ENCODE results near the gene A3GALT2. TPM values are rescaled to one million over a fixed set of nuclear protein-coding genes. Genes with fewer than 3 reads are reported as not detected.

The A3GALT2 gene
- total RNA-seq, 2 experiments from 2014 or later, result not detected

DNA sequence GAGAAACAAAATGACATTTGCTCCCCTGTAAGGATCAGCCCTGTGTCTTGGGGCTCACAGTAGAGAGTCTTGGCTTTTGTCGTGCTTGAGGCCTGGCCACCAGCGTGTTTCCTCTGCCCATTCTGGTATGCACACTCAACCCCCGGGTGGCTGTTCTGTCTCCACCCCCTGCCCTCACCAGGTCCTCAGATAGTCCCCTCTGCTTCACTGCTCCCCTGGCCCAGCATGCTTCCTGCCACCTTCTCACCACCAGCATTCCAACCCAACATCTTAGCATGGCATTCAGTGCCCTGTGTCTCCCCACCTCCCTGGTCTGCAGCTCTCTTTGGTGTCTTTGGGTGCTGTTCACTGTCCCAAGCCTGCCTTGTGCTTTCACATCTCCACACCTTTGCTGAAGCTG is 48.4 kb downstream of the A3GALT2 start:
- no peaks in the 10 kb centered on the region for H3K36me3 Mint-ChIP-seq (ENCODE audit: low read depth)
- H3K27ac Mint-ChIP-seq, result peak overlapping the region; percentile 2
- H3K27me3 Mint-ChIP-seq, result no peaks in the 10 kb centered on the region
- CTCF ChIA-PET, result interaction anchor here (0.9 to 3.2 kb wide), 2 partner anchors 23 to 183 kb away, joined by 3 to 17 read pairs; no protein-coding TSS in a partner anchor
- H3K4me3 Mint-ChIP-seq, result no peak overlapping the region
- POLR2A ChIA-PET, result no interaction called here
- TF ChIP-seq, protein P1, sequence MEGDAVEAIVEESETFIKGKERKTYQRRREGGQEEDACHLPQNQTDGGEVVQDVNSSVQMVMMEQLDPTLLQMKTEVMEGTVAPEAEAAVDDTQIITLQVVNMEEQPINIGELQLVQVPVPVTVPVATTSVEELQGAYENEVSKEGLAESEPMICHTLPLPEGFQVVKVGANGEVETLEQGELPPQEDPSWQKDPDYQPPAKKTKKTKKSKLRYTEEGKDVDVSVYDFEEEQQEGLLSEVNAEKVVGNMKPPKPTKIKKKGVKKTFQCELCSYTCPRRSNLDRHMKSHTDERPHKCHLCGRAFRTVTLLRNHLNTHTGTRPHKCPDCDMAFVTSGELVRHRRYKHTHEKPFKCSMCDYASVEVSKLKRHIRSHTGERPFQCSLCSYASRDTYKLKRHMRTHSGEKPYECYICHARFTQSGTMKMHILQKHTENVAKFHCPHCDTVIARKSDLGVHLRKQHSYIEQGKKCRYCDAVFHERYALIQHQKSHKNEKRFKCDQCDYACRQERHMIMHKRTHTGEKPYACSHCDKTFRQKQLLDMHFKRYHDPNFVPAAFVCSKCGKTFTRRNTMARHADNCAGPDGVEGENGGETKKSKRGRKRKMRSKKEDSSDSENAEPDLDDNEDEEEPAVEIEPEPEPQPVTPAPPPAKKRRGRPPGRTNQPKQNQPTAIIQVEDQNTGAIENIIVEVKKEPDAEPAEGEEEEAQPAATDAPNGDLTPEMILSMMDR (IDR thresholded peaks at IDR 0.05), result no peak
- H3K9me3 Mint-ChIP-seq, result no peaks in the 10 kb centered on the region
- ATAC-seq (no peak), DNase-seq (no peak)
- peaks cover 13% of the 10 kb centered on the region for H3K4me1 Mint-ChIP-seq (ENCODE audit: low read depth)
- intact Hi-C loops (cut with micrococcal nuclease), result no loop called here

DNA sequence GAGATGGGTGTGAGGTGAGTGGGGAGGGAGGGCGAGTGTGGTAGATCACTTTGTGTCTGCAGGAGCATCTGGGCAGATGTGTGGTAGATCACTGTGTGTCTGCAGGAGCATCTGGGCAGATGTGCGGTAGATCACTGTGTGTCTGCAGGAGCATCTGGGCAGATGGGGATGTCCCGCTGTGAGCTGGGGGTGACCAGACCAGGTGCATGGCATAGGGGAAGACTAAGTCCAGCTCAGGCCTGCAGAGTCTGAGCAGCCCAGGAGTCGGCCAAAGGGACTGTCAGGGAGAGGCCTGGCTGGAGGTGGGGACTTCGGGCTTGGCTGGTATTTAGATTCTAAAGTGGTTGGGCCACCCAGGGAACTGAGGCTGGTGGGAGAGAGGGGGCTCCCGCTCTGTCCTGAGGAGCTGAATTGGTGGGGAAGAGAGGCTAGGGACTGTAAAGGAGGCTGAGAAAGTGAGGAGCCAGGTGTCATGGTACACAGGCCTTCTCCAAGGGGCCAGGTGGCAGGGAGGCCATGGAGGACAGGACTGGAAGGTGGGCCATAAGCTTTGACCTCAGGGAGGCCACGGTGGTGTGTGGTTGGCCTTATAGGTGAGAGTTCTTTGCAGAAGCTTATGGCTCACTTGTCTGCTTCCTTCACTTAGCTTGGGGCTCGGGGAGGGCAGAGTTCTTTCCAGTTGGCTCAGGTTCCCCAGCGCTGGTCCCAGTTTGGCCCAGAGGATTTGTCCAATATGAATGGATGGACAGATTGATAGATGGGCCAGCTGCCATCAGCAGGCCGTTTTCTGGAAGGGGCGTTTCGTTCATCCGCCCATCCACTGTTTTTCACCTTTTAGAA is 49.0 kb downstream of the A3GALT2 start:
- POLR2A ChIA-PET, result interaction anchor here (1.1 kb wide), 1 partner anchor 19 kb away, joined by 3 read pairs; no protein-coding TSS in a partner anchor
- H3K4me1 Mint-ChIP-seq (ENCODE audit: low read depth), result peaks cover 13% of the 10 kb centered on the region

GRCh38 chr1:33270808-33271465 is 50.0 kb downstream of the A3GALT2 start:
- H3K9me3 Mint-ChIP-seq, result no peaks in the 10 kb centered on the region
- H3K27ac Mint-ChIP-seq, result no peak overlapping the region
- DNase-seq (no peak), ATAC-seq (no peak)
- TF ChIP-seq, protein P1 (IDR thresholded peaks at IDR 0.05), result no peak
- H3K4me1 Mint-ChIP-seq (ENCODE audit: low read depth), result peaks cover 13% of the 10 kb centered on the region
- no peaks in the 10 kb centered on the region for H3K27me3 Mint-ChIP-seq
- no peaks in the 10 kb centered on the region for H3K36me3 Mint-ChIP-seq (ENCODE audit: low read depth)
- CTCF ChIA-PET, result interaction anchor here (1.1 kb wide), 1 partner anchor 25 kb away, joined by 7 read pairs; no protein-coding TSS in a partner anchor
- POLR2A ChIA-PET, result interaction anchor here (1.1 kb wide), 1 partner anchor 18 kb away, joined by 3 read pairs; no protein-coding TSS in a partner anchor
- intact Hi-C loops (cut with micrococcal nuclease), result no loop called here
- H3K4me3 Mint-ChIP-seq, result no peak overlapping the region

More for the DNA sequence above, 49.0 kb downstream of the A3GALT2 start:
- DNase-seq (no peak), ATAC-seq (no peak)
- TF ChIP-seq, protein P1 (IDR thresholded peaks at IDR 0.05), result no peak
- Mint-ChIP-seq H3K4me3 (no peak overlapping the region), H3K36me3 (ENCODE audit: low read depth) (no peaks in the 10 kb centered on the region), H3K27ac (no peak overlapping the region), H3K9me3 (no peaks in the 10 kb centered on the region), H3K27me3 (no peaks in the 10 kb centered on the region)
- CTCF ChIA-PET, result interaction anchor here (0.9 to 3.2 kb wide), 3 partner anchors 24 to 184 kb away, joined by 3 to 17 read pairs (median 7); no protein-coding TSS in a partner anchor
- intact Hi-C loops (cut with micrococcal nuclease), result no loop called here

DNA sequence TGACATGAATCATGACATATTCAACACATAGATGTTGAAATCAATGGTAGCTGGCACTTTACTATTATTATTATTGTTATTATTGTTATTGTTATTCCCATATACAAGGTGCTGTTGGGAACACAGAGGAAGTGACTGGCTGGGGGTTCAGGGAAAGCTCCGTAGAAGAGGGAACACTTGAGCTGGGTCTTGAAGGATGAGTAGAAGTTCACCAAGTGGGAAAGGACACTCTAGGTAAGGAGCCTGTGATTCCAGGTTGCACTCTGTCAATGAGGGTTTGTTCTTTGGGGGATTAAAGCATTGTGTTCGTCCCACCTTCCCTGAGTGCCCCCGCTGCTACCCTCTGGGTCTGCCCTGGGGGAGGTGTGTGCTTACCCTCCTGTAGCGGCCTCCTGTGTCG is 50.5 kb downstream of the A3GALT2 start:
- ChIA-PET POLR2A (no interaction called here), CTCF (interaction anchor here (1.7 kb wide), 1 partner anchor 10 kb away, joined by 5 read pairs; no protein-coding TSS in a partner anchor)
- Mint-ChIP-seq H3K4me3 (no peak overlapping the region), H3K36me3 (ENCODE audit: low read depth) (no peaks in the 10 kb centered on the region), H3K27ac (no peak overlapping the region), H3K4me1 (ENCODE audit: low read depth) (peaks cover 13% of the 10 kb centered on the region), H3K9me3 (no peaks in the 10 kb centered on the region), H3K27me3 (no peaks in the 10 kb centered on the region)
- intact Hi-C loops (cut with micrococcal nuclease), result no loop called here
- no peak for ATAC-seq
- TF ChIP-seq, protein P1 (IDR thresholded peaks at IDR 0.05), result no peak
- no peak for DNase-seq

Data from activated CD8-positive, alpha-beta T cell treated with anti-CD3 and anti-CD28 coated beads for 36 hours (primary cell).